B cell (primary cell): ENCODE measurements around the gene JAK2.

Experiments used
- EZH2 ChIP-seq: IDR thresholded peaks from 2 replicates; pipeline ENCODE4 v1.6.1; 2012; ENCODE audit warnings: borderline replicate concordance, low read depth, mild to moderate bottlenecking, moderate library complexity, low read length; ENCODE audit not compliant: insufficient read depth, poor library complexity, severe bottlenecking
- TF ChIP-seq, protein P1 (sequence below): fragments of 200-600 bp; IDR thresholded peaks from one replicate; pipeline ENCODE4 v1.8.0; 2022; ENCODE audit warnings: antibody characterized with exemption, mild to moderate bottlenecking

DNA sequence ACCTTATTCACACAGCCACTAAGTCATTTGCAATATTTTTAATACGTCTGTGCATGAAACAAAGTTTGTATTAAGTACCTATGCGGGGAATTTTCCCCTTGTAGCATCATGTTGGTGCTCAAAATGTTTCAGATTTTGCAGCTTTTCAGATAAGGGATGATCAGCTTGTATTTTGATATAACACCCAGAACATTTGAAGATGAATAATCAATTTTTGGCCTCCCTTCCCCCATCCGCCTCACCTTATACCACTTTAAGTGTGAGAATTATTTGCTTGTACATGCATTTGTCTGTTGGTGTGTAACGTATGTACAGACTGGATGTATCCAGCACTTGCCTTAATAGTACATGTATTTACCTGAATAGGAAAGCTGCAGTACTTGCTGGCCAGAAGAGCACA lies 1.7 kb downstream of the JAK2 start:
- TF ChIP-seq, protein P1, sequence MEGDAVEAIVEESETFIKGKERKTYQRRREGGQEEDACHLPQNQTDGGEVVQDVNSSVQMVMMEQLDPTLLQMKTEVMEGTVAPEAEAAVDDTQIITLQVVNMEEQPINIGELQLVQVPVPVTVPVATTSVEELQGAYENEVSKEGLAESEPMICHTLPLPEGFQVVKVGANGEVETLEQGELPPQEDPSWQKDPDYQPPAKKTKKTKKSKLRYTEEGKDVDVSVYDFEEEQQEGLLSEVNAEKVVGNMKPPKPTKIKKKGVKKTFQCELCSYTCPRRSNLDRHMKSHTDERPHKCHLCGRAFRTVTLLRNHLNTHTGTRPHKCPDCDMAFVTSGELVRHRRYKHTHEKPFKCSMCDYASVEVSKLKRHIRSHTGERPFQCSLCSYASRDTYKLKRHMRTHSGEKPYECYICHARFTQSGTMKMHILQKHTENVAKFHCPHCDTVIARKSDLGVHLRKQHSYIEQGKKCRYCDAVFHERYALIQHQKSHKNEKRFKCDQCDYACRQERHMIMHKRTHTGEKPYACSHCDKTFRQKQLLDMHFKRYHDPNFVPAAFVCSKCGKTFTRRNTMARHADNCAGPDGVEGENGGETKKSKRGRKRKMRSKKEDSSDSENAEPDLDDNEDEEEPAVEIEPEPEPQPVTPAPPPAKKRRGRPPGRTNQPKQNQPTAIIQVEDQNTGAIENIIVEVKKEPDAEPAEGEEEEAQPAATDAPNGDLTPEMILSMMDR, result no peak
- no peak for TF ChIP-seq EZH2
